UCSD-AML1 (cell line): ENCODE results near the gene BCAT1.

Source experiments
- DNase-seq: peaks from one replicate; lab custom pipeline; 2025; ENCODE audit not compliant: unreplicated experiment; lab: John Stamatoyannopoulos, UW

Gene BCAT1

DNA sequence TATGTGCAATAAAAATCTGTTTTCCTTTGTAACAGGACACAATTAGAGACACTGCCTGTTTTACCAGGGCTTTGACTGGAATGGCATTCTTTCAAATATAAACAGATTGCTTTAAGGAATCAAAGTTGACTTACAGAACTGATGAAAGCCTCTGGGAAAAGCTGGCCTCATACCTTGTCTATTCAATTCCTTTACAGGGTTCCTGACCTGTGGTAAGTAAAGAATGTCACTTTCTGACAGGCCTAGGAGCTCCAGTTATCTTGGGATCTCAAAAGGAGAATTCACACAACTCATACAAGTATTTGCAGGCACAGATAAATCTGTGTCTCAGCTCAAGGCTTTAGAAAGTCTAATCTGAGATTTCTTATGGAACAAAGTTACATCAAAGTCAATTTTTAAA, 88.4 kb downstream of the BCAT1 start:
- no peak for DNase-seq

DNA sequence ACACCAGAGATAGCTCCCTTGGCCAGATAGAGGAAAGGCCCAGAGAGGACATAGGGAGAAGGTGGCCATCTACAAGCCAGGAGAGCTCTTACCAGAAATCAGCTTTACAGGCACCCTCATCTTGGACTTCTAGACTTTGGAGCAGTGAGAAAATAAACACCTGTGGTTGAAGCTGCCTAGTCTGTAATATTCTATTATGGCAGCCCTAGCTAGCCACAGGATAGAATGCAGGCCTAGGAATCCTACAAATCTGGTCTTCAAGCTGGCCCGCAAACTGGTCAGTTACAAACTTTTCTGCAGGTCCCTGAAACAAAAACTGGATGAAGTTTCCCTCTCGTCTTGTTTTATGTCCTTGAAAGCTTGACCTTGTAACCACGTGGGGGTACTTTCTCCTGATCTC, 92.4 kb downstream of the BCAT1 start:
- no peak for DNase-seq

DNA sequence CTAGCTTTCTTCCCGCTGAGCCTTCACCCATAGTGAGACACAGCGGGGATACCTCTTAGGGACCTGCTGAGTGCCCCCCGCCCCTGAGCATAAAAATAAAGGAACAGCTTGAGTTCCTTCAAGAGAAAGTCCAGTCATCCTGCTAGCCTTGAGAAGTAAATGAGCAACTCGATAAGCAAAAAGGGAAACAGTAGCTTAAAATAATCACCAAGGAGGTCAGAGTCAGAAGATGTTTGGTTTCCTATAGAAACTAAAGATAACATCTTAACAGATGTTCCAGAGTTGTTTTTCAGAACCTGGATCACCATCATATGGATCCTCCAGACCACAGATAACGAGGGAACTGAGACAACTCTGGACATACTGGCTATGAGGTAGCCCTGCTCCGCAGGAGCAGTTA, 94.0 kb downstream of the BCAT1 start:
- peak; percentile 21 for DNase-seq

DNA sequence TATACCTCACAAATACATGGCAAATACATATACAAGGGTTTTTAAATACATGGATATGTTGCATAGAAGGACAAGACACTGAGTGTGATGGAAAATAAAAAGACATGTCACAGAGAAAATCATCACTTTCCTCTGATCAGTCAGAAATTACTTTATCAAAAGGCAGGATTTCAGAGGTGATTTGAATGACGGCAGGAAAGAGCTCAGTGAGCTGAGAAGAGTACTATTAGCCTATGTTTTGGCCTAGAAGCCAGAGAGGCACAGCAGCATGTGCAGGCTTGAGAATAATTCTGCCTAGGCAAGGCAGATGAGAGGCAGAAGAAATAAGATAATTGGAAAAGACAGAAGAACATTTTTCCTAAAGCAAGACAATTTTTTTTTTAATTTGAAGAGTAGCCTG, 94.9 kb downstream of the BCAT1 start:
- no peak for DNase-seq

DNA sequence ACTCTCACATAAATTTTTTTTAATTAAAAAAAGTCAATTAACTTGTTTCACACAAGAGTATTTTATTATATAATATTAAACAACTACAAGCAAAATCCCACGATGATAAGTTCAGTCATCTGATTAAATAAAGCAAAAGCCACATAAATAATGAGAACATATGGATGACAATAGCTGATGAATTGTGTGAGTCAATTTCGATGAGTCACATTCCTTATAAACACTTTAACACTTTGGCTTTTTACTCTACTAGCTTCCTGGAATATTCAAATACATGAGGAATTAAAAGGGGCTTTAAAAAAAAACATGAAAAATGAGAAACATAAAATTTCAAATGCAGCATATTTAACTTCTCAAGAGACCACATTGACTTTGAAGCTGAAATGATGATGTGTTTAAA, 95.3 kb downstream of the BCAT1 start:
- DNase-seq: no peak

DNA sequence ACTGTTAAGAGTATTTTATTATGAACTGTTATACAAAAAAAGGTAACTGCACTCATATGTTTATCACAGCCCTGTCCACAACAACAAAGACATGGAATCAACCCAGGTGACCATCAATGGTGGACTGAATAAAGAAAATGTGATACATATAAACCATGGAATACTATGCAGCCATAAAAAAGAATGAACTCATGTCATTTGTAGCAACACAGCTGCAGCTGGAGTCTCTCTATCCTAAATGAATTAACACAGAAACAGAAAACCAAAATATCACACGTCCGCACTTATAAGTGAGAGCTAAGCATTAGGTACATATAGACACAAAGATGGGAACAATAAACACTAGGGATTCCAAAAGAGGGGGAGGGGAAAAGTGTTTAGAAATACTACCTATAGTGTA, 95.8 kb downstream of the BCAT1 start:
- no peak for DNase-seq

DNA sequence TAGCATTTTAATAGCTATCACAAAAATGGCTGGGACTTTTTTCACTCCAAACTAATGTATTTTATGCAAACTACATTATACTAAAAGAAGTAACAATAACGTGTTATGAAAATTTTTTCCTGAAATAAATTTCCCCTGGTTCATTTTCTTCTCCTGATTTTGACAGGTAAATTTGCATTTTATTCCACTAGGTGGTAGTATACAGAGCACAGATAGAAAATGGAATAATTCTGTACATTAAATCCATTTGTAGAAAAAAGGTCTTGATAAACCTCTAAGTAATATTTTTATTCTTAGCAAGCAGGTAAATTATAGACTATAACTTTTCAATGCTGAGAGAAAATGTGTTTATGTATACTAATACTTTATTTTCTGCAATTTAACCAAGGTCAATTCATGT, 96.5 kb downstream of the BCAT1 start:
- no peak for DNase-seq

DNA sequence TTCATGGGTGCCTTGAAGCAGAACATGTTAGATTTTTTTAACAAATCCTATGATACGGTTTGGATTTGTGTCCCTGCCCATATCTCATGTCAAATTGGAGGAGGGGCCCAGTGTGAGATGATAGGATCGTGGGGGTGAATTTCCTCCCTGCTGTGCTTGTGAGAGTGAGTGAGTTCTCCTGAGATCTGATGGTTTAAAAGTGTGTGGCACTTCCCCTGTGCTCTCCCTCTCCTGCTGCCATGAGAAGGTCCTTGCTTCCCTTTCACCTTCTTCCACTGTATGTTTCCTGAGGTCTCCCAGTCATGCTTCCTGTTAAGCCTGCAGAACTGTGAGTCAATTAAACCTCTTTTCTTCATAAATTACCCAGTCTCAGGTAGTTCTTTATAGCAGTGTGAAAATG, 97.0 kb downstream of the BCAT1 start:
- peak; percentile 22 for DNase-seq

DNA sequence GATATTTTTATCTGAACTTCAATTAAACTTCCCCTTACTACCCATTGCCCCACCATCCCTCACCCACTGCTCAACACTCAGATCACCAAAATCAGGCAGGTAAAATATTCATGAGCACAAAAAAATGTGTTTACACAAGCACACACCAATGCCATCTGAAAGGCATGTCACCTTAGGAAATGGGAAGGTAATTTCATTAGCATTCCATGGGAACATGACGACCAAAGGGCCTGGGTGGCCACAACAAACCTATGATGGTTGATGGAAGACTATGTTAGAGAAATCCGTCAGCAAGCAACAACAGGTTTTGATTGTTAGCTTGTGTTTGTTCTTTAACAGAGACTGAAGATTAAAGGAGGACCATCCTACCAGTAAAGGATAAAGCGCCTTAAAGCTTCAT, 97.6 kb downstream of the BCAT1 start:
- no peak for DNase-seq

DNA sequence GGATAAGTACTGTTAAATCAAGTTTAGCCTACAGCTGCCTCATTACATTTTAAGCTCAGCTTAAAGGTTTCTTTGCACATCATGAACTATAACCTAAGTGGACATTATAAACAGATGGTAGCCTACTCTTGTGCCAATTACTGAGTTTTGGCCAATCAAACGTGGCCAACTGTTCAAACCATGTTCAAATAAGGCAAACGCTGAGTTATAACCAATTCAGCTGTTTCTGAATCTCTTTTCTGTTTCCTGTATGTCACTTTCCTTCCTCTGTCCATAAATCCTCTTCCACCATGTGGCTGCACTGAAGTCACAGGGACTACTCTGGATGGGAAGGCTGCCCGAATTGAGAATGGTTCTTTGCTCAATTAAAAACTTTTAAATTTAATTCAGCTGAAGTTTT, 98.4 kb downstream of the BCAT1 start:
- no peak for DNase-seq

DNA sequence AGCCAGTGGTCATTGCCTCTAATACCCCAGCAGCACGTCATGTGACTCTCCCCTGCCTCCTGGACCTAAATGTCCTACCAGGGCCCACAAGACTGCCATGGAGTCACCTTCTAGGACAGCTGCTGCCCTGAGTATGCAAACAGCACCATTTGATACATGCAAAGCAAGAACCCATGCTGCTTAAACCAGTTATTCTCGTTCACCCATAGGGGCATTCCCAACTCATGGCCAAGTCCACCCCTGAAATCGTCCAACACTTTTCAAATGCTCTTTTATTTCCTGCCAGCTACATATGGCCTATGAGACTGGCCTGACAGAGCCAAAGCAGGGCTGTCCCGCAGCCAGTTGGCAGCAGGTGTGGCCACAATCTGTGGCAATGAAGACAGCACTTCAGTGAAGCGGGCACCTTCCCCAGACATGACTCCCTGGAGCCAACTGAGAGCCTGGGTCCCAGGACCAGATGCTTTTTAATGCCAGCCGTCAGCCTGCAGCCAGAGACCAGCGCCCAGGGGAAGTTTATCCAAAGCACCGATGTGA, 99.9 kb downstream of the BCAT1 start:
- no peak for DNase-seq

DNA sequence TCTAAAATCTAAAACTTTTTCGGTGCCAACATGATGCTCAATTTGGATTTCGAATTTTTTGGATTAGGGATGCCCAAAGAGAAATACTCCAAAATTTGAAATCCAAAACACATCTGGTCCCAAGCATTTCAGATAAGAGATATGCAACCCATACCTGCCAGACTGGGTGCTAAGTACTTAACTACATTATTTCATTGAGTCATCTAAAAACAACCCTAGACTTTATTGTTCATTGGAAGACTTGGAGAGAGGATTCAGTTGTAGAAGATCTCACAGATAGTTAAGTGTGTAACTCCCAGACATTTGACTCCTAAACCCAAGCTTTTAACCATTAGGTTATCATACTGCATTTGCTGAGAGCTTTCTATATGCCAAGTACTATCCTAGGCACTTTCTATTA, 102.2 kb downstream of the BCAT1 start:
- no peak for DNase-seq

DNA sequence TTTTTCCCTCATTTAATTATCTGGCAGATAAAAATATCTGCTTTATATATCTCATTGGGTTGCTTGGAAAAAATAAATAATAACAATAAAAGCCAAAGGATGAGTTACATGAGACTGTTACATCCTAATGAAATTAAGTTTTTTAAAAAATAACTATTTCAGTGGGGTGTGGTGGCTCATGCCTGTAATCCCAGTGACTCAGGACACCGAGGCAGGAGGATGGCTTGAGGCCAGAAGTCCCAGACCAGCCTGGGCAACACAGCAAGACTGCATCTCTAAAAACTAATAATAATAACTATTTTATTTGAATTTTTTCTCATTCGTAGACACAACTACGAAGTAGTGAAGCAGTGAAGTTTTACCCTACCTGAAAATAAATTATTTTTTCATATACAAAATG, 103.3 kb downstream of the BCAT1 start:
- no peak for DNase-seq

DNA sequence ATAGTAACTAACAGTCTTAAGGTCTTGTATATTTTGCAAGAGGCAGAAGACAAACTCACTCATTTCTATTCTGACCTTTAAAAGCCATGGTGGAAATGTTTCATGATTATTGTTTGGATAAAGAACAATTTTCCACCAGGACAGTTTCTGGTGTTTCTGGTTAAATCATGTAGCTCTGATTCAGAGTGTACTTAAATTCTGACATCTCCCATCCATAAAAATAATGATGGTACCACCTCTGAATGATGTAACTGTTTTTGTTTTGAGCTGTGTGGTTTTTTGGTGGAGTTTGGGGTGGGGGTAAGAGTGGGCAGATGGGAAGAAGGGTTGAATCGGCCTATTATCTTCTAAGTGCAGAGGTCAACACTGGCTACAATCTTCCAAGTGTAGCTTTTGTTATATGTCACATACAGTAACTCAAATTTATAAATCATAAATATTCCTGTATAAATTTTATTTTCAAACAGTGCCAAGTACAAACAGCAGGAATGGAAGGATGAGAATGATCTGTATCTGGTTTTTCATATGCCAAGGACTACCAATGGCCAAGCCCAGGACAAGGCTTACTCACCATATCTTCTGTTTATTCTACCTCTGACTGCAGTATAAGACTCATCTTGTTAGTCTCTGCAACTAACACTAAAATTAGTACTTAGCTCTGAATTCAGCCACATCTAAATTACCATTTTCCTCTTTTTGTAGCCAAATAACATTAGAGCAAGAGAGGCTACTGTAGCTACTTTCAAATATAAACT, 108.7 kb downstream of the BCAT1 start:
- DNase-seq: no peak

DNA sequence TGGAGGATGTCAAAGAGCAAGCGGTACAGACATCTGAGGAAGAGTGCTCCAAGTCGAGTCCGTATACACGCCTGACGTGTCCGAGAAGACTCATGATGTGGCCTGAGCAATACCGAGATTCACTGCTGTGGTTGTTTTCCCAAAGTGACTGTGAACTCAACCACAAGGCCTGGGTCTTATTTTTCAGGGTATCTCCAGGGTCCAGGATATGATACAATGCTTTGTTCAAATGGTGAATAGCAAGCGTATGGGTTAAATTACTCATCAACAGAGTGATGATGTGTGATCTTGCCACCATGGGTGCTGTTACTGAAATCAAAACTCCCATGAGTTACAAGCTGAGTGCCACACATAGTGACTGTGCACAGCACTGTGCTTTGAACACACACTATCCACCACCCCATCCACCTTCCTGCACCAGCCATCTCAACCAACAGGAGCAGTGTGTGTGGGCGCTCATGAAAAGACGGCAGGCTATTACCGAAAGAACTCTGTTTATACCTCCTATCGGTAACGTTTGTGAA, 109.6 kb downstream of the BCAT1 start:
- DNase-seq: no peak

DNA sequence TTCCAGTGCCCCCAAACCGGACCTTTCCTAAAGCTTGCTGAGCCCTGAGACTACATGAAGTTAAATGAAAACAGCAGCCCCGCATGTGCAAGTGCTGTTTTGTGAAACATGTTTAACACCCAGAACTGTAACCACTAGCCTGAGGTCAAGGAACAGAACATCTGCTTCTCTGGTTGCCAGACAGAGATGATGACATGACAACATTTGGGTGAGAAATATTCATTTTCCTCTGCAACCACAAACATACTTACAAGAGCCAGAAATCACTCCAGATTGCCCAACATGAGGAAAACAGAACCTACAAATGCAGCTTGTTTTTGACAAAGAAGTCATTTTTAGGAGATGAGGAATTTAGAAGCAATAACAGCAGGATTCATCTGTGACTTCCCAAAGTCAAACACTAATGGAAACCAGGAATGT, 110.4 kb downstream of the BCAT1 start:
- no peak for DNase-seq

DNA sequence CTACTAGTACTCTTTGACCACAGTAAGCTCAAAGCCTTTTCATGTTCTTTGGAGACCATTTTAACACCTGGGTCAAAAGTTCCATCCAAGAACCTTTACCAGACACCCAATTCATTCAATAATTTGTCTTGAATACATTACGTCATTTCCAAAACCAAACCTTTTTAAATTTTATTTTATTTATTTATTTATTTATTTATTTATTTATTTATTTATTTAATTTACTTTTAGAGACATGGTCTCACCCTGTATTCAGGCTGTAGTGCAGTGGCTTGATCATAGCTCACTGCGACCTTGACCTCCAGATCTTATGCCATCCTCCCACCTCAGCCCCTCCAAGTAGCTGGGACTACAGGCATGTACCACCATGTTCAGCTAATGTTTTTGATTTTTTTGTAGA, 113.5 kb downstream of the BCAT1 start:
- DNase-seq: no peak

DNA sequence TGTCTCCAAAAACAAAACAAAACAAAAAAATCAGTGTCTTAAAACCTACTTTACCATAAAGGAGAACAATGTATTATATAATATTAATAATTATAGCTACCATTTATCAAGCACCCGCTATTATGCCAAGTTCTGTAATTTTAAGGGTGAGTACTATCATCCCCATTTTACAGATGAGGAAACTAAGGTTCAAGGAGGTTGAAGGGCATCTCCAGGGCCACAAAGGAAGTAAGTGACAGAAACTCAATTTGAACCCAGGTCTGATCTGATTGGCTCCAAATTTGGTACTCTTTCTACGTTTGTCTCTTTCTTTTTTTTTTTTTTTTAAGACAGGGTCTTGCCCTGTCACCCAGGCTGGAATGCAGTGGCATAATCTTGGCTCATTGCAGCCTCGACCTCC, 115.4 kb downstream of the BCAT1 start:
- DNase-seq: no peak

DNA sequence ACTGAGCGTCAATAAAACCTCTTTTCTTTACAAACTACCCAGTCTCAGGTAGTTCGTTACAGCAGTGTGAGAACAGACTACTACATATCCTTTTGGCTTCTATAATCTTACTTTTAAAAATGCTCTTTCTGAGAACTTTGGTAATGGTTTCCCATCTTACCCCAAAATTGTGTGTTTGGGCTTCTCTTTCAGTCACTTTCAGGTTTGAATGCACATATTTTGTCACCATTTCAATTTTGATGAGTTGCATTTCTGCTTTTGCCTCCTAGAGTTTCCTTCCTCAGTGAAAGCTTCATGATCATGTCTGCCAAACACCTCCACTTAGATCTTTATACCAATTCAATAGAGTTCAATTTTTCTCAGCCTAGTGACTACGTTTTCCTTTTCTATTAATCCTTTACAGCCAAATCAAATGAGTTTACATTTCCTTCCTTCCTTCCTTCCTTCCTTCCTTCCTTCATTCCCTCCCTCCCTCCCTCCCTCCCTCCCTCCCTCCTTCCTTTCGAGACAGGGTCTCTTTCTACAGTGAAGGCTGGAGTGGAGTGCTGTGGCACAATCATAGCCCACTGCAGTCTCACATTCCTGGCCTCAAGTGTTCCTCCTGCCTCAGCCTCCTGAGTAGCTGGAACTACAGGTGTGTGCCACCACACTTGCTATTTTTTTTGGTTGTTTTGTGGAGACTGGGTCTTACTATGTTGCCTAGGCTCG, 124.9 kb downstream of the BCAT1 start:
- no peak for DNase-seq

DNA sequence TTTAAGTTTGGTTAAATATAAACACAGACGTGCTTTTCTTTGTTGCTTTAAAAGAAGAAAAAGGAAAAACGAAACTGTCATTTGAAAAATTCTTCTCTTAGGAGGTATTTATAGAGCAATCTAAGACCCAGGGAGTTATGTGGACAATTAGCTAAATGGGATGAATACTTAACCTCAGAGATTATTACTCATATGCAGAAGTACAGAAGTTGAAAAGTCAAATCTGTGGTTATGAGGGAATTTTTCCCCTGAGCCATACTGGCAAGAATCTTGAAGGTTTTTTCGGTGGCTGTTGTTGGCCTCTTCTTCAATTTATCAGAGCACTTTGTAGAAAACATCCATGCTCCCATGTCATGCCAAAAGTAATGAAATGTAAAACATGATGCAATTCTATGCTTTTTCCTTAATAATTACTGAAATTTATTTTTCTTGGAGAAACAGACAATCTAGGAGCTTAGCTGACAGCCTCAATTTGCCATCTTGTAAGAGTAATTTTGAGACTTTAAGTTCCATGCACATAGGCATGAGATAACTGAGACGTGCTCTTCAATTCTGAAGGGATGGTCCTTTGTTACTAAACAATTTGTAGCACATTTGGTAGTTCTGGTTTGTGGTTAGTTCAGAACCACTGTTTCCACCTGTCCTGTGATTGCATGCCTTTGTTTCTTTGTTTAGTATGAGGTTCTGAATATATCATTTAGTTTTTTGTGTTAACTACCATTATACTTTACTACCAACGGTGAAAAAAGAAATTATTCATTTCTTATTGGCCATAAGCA, 126.6 kb downstream of the BCAT1 start:
- DNase-seq: no peak

DNA sequence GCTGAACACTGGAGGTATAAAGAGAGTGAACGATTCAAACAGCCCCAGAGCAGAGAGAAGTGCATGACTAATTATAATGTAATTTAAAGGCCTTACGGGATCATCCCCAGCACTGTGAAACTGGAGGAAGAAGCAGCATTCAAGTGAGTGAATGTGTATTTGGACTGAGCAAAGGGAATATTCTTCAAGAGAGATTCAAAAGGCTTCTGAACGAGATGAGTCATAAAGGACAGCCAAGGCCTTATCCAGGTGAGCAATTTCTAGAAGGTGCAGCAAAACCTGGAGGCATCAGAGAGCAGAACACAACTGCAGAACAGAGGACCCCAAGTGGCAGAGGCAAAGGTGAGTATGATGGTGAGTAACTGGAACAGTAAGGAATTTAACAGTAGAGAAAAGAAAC, 127.2 kb downstream of the BCAT1 start:
- no peak for DNase-seq

DNA sequence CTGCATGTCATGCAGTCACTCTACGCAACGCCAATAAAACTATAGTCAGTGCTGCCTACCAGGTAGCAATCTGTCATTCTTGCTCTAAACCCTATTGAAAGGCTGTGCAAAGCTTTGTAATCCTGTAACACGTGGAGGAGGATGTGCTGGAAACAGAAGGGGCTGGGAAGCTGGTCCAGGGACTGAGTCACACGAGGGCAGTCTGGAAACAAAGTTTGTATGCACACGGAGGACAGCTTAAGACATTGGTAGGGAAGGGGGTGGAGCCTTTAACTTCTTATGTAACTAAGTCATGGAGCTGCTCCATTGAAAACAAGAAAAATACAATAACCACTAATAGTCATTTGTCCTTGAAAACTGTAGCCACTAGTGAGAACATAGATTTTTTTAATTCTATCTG, 128.0 kb downstream of the BCAT1 start:
- no peak for DNase-seq
